Endodermal cell (in vitro differentiated cells): ENCODE data around the gene SLC6A18. TPM values are rescaled to one million over a fixed set of nuclear protein-coding genes. Genes with fewer than 3 reads are reported as not detected.

Source experiments
- DNase-seq: peaks from one replicate; pipeline ENCODE4 v3.0.0-alpha.2; 2017
- H3K27ac ChIP-seq: 2 replicates; pipeline ENCODE4 v1.5.1; 2013; ENCODE audit warnings: mild to moderate bottlenecking, low read depth, low read length, moderate library complexity
- H3K27me3 ChIP-seq: 2 replicates; pipeline ENCODE4 v1.6.1; 2013; ENCODE audit warnings: mild to moderate bottlenecking, low read length, moderate library complexity; ENCODE audit not compliant: insufficient read depth, control insufficient read depth, poor library complexity, severe bottlenecking
- H3K36me3 ChIP-seq: 2 replicates; pipeline ENCODE4 v1.7.0; 2013; ENCODE audit warnings: mild to moderate bottlenecking, low read length, moderate library complexity; ENCODE audit not compliant: control insufficient read depth, insufficient read depth
- H3K4me1 ChIP-seq: one replicate; pipeline ENCODE4 v1.7.0; 2013; ENCODE audit warnings: low read length; ENCODE audit not compliant: control insufficient read depth, insufficient read depth
- H3K4me3 ChIP-seq: 2 replicates; pipeline ENCODE4 v1.5.1; 2013; ENCODE audit warnings: mild to moderate bottlenecking, low read length, moderate library complexity
- H3K9ac ChIP-seq: 2 replicates; pipeline ENCODE4 v1.6.1; 2013; ENCODE audit warnings: mild to moderate bottlenecking, low read length, moderate library complexity; ENCODE audit not compliant: poor library complexity, severe bottlenecking; ENCODE audit errors: extremely low read depth
- H3K9me3 ChIP-seq: 2 replicates; pipeline ENCODE4 v1.6.1; 2013; ENCODE audit warnings: mild to moderate bottlenecking, low read length, moderate library complexity; ENCODE audit not compliant: control insufficient read depth
- H3K27ac Mint-ChIP-seq: 2 replicates; pipeline ENCODE4 v1.8.0; 2020; ENCODE audit warnings: mixed read lengths
- H3K27me3 Mint-ChIP-seq: 2 replicates; pipeline ENCODE4 v1.8.0; 2021; ENCODE audit warnings: mild to moderate bottlenecking, mixed read lengths; ENCODE audit not compliant: insufficient read depth
- H3K36me3 Mint-ChIP-seq: 2 replicates; pipeline ENCODE4 v1.8.0; 2020; ENCODE audit warnings: low read depth, mixed read lengths
- H3K4me1 Mint-ChIP-seq: 2 replicates; pipeline ENCODE4 v1.8.0; 2020; ENCODE audit warnings: mixed read lengths
- H3K4me3 Mint-ChIP-seq: 2 replicates; pipeline ENCODE4 v1.8.0; 2020; ENCODE audit warnings: mild to moderate bottlenecking, moderate library complexity, mixed read lengths
- H3K9me3 Mint-ChIP-seq: 2 replicates; pipeline ENCODE4 v1.8.0; 2020; ENCODE audit warnings: mild to moderate bottlenecking, mixed read lengths
- WGBS, 2 experiments: methylation state at CpG; one replicate each; pipeline versions ENCODE4 v1.1.5 to v1.1.7; 2013; ENCODE audit warnings: missing lambda C conversion rate in 2 of 2, mixed read lengths in 1 of 2; ENCODE audit not compliant: insufficient coverage in 1 of 2, insufficient read length in 1 of 2; 5-methylcytosine and 5-hydroxymethylcytosine counted together
- total RNA-seq, 2 donors: library from RNA; stranded (reverse); fragmentation: NEBNext Ultra II Directional in 1 of 2; extraction: Animal tissue kit (Norgen Biotek cat#: 25700) in 1 of 2; gene quantifications; 2 replicates in 1 of 2; 3 replicates in 1 of 2; pipeline ENCODE4 v1.2.1, GENCODE V29; 2021
- TF ChIP-seq, protein P1 (sequence below): fragments of 200-600 bp; sonication (generic); conservative IDR thresholded peaks from 2 replicates; pipeline ENCODE4 v1.5.0; 2021; ENCODE audit warnings: antibody characterized with exemption, mild to moderate bottlenecking

Gene SLC6A18
- total RNA-seq, 2 donors from 2014 or later = not detected

DNA sequence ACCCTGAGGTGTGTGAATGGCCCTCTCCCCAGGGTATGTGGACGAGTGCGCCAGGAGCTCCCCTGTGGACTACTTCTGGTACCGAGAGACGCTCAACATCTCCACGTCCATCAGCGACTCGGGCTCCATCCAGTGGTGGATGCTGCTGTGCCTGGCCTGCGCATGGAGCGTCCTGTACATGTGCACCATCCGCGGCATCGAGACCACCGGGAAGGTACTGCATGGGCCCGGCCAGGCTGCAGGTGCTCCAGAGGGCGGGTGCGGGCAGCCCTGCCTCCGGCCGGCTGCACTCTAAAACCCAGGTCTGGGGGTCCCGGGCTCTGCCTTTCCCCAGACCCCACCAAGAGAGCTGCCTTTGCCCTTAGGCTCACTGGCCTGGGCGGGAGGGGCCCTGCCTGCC lies 12.9 kb upstream of the SLC6A18 start:
- TF ChIP-seq, protein P1, sequence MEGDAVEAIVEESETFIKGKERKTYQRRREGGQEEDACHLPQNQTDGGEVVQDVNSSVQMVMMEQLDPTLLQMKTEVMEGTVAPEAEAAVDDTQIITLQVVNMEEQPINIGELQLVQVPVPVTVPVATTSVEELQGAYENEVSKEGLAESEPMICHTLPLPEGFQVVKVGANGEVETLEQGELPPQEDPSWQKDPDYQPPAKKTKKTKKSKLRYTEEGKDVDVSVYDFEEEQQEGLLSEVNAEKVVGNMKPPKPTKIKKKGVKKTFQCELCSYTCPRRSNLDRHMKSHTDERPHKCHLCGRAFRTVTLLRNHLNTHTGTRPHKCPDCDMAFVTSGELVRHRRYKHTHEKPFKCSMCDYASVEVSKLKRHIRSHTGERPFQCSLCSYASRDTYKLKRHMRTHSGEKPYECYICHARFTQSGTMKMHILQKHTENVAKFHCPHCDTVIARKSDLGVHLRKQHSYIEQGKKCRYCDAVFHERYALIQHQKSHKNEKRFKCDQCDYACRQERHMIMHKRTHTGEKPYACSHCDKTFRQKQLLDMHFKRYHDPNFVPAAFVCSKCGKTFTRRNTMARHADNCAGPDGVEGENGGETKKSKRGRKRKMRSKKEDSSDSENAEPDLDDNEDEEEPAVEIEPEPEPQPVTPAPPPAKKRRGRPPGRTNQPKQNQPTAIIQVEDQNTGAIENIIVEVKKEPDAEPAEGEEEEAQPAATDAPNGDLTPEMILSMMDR = no peak
- Histone ChIP-seq H3K9ac (no peak overlapping the region), H3K27me3 (no peaks in the 10 kb centered on the region), H3K36me3 (no peaks in the 10 kb centered on the region), H3K27ac (no peak overlapping the region), H3K9me3 (no peaks in the 10 kb centered on the region), H3K4me3 (no peak overlapping the region), H3K4me1 (no peaks in the 10 kb centered on the region)
- 88 to 93% methylated on average over 7 to 20 of the region's 20 CpGs for WGBS, 2 experiments
- H3K27ac Mint-ChIP-seq = no peak overlapping the region
- no peaks in the 10 kb centered on the region for H3K36me3 Mint-ChIP-seq
- DNase-seq = no peak
- peaks cover 5% of the 10 kb centered on the region for H3K9me3 Mint-ChIP-seq
- H3K4me3 Mint-ChIP-seq = no peak overlapping the region
- no peaks in the 10 kb centered on the region for H3K4me1 Mint-ChIP-seq
- no peaks in the 10 kb centered on the region for H3K27me3 Mint-ChIP-seq

DNA sequence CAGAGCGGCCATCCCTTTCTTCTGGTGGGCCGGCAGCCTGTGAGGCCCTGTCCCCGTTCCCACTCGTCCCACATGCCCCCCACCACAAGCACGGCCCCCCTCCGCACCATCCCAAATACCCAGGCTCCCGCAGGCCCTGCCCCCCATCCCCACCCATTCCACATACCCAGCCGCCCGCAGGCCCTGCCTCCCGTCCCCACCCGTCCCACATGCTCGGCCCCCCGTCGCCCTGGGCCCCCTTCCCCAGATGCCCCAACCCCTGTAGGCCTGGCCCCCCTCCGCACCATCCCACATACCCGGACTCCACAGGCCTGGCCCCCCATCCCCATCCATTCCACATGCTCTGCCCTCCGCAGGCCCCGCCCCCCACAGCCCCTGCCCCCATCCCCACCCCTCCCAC lies 12.3 kb upstream of the SLC6A18 start:
- Mint-ChIP-seq H3K4me3 (no peak overlapping the region), H3K27ac (no peak overlapping the region), H3K27me3 (no peaks in the 10 kb centered on the region), H3K9me3 (peaks cover 5% of the 10 kb centered on the region), H3K36me3 (no peaks in the 10 kb centered on the region), H3K4me1 (no peaks in the 10 kb centered on the region)
- TF ChIP-seq, protein P1 = no peak
- H3K4me1 ChIP-seq = no peaks in the 10 kb centered on the region
- no peak overlapping the region for H3K4me3 ChIP-seq
- no peaks in the 10 kb centered on the region for H3K27me3 ChIP-seq
- H3K9ac ChIP-seq = no peak overlapping the region
- no peaks in the 10 kb centered on the region for H3K36me3 ChIP-seq
- 88% methylated on average over 12 of the region's 18 CpGs; no CpG with 5 or more reads in 1 of the 2 experiments for WGBS, 2 experiments
- DNase-seq = no peak
- H3K9me3 ChIP-seq = no peaks in the 10 kb centered on the region
- H3K27ac ChIP-seq = no peak overlapping the region

DNA sequence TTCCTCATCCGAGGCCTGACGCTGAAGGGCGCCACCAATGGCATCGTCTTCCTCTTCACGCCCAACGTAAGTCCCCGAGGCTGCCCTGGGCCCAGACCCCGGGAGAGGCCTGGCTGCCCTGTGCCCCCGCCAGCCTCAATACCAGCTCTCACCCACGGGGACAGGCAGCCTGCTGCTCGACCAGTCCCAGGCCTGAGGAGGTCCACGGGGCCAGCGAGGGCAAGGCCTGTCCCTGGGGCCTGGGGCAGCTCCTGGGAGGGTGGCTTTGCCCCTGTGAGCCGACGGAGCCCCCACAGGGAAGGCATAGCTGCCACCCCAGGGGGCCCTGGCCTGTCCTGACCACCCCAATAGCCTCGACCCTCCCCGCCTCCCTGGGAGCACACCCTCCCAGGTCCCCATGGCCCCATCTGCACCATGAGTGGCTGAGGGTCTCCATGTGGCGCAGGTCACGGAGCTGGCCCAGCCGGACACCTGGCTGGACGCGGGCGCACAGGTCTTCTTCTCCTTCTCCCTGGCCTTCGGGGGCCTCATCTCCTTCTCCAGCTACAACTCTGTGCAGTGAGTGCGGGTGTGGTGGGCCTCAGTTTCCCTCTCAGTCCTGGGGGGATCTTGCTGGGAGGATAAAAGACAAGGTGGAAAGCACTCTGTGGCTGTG lies 11.5 kb upstream of the SLC6A18 start:
- Mint-ChIP-seq H3K4me1 (no peaks in the 10 kb centered on the region), H3K36me3 (no peaks in the 10 kb centered on the region), H3K27me3 (no peaks in the 10 kb centered on the region), H3K9me3 (peaks cover 5% of the 10 kb centered on the region), H3K27ac (no peak overlapping the region), H3K4me3 (no peak overlapping the region)
- no peak overlapping the region for H3K27ac ChIP-seq
- 90 to 93% methylated on average over 8 to 25 of the region's 25 CpGs for WGBS, 2 experiments
- no peak overlapping the region for H3K4me3 ChIP-seq
- no peaks in the 10 kb centered on the region for H3K27me3 ChIP-seq
- H3K9ac ChIP-seq = no peak overlapping the region
- H3K36me3 ChIP-seq = no peaks in the 10 kb centered on the region
- no peak for DNase-seq
- no peaks in the 10 kb centered on the region for H3K9me3 ChIP-seq
- TF ChIP-seq, protein P1 = no peak
- no peaks in the 10 kb centered on the region for H3K4me1 ChIP-seq
